PC-9 (cell line): ENCODE results near the gene ZNF423.

ENCODE experiments used
- CTCF ChIP-seq: fragments of 200-600 bp; sonication (generic); conservative IDR thresholded peaks from 2 replicates; pipeline ENCODE4 v1.6.1; 2017; ENCODE audit warnings: mixed run types, antibody characterized with exemption, mild to moderate bottlenecking, moderate library complexity
- EZH2 ChIP-seq: fragments of 200-600 bp; sonication (generic); IDR thresholded peaks from 2 replicates; pipeline ENCODE4 v1.8.0; 2017; ENCODE audit warnings: antibody characterized with exemption, low read depth

- TF ChIP-seq CTCF: no peak
- no peak for TF ChIP-seq EZH2
These were observed 416.9 kb downstream of the ZNF423 start for GRCh38 chr16:49439050-49439449.
